NCI-H226 (cell line): Measurements from ENCODE around the gene CLEC7A.

Experiments used
- DNase-seq: peaks from one replicate; pipeline ENCODE4 v3.0.0-alpha.2; 2015

CLEC7A gene

GRCh38 chr12:10136637-10137205 is 6.7 kb upstream of the CLEC7A start:
- no peak for DNase-seq

DNA sequence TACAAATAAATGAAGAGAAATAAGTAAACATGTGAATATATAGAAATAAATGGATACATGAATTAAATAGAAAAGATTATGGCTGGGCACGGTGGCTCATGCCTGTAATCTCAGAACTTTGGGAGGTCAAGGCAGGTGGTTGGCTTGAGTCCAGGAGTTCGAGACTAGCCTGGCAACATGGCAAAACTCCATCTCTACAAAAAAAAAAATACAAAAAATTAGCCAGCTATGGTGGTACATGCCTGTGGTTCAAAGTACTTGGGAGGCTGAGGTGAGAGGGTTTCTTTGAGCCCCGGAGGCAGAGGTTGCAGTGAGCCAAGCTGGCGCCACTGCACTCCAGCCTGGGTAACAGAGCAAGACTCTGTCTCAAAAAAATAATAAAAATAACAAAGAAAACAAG is 5.1 kb upstream of the CLEC7A start:
- DNase-seq, result no peak

DNA sequence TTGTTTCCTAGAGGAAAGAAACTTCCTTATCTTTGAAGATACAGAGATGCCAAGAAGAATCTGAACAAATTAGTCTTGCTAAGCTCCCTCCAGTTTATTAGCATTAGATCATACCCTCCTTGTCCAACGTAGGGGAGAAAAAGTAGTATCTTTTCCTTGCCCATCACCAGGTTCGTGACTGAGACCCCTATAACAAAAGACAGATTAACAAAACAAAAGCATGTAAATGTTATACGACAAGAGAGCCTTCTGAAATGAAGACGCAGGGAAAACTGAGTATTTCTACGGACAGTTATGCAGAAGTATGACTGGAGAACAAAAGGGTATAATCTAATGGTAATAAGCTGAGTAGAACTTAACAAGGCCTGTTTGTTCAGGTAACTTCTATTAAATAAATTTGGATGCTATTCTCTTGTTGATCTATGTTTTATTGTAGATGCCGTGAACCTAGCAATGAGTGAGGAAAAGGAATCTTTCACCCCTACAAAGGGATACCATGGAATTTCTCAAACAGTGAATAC is 2.9 kb upstream of the CLEC7A start:
- no peak for DNase-seq

GRCh38 chr12:10131111-10131690 is 1.2 kb upstream of the CLEC7A start:
- DNase-seq, result no peak

- DNase-seq, result no peak
Measured at GRCh38 chr12:10128687-10129086, 1.3 kb downstream of the CLEC7A start.

DNA sequence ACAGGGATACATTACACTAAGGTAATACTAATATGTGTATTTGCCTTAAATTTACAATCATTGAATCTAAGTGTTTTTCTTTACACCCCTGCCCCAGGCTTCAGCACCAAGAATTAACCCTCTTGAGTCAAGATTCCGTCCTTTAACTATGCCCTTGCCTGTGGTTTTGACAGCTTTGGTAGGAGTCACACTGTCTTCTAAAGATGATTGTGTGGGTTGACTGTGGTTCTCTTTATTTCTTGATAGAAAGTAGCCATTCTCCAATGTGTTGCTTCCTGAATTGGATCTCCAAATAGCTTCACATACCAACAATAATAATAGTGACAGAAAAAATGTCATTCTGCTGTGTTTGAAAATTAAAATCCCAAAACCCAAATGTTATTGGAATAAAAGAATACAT is 3.6 kb downstream of the CLEC7A start:
- no peak for DNase-seq

- DNase-seq, result no peak
Measured at GRCh38 chr12:10122689-10123088, 7.3 kb downstream of the CLEC7A start.

GRCh38 chr12:10121278-10121677 is 8.7 kb downstream of the CLEC7A start:
- DNase-seq, result no peak

DNA sequence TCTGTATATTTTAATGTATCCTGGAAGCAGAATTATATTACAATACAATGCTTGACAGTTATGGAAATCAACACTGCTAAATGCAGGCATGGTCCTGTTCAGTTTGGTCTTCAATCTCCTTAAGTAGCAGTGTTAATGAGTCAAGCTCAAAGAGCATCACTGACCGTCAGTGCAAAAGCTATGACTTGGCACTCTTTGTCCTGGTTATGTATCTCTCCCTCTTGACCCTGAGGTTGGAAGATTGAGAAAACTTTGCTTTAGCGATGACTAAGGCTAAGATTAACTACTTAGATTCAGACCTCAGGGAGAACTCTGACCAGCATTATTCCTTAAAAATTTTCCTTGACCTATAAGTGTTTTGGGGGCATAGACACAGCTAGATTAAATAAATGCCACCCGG is 10.9 kb downstream of the CLEC7A start:
- peak; percentile 13 for DNase-seq

DNA sequence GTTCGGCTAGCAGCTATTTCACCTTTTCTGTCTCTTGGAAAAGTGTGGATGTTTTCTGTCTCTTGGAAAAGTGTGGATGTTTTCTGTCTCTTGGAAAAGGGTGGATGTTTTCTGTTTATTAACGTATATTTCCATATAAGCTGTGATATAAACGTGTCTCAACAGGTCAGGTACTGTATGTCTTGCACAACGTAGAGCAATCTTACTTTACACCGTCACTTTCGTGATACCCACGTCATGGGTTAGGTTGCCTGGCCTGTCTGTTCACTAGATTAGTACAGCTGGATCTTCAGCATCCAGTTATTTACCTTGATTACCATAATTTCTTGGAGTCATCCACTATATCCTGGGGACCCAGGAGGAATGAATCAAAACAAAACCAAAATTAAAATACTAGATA is 14.1 kb downstream of the CLEC7A start:
- no peak for DNase-seq

- DNase-seq, result no peak
Measured at GRCh38 chr12:10115311-10115710, 14.7 kb downstream of the CLEC7A start.

- DNase-seq, result no peak
Measured at GRCh38 chr12:10113920-10114319, 16.1 kb downstream of the CLEC7A start.

DNA sequence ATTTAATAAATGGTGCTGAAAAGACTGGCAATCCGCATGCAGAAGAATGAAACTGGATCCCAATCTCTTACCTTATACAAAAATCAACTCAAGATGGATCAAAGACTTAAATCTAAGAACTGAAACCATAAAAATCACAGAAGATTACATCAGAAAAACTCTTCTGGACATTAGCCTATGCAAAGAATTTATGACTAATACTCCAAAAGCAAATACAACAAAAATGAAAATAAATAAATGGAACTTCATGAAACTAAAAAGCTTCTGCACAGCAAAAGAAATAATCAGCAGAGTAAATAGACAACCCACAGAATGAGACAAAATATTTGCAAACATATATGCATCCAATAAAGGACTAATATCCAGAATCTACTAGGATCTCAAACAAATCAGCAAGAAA is 16.9 kb downstream of the CLEC7A start:
- DNase-seq, result no peak

GRCh38 chr12:10111451-10111850 is 18.5 kb downstream of the CLEC7A start:
- no peak for DNase-seq

- DNase-seq, result no peak
Measured at GRCh38 chr12:10110256-10110844, 19.6 kb downstream of the CLEC7A start.

DNA sequence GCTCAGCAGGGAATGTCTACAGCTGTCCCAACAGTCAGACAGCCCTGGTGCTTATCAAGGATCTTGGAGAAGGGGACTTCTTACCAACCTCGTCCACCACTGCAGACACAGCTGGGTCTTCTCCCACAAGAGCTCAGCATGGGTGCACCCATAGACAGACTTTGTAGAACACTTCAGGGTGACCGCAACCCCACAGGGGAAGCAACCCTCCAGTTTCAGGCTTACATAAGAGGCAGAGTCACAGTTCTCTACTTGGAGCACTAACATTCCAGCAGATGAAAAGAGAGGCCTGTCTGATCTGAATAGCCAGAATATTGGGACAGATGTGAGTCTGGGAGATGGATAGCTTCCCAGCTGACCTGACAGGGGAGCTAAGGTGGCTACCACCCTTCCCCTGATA is 27.7 kb downstream of the CLEC7A start:
- no peak for DNase-seq

DNA sequence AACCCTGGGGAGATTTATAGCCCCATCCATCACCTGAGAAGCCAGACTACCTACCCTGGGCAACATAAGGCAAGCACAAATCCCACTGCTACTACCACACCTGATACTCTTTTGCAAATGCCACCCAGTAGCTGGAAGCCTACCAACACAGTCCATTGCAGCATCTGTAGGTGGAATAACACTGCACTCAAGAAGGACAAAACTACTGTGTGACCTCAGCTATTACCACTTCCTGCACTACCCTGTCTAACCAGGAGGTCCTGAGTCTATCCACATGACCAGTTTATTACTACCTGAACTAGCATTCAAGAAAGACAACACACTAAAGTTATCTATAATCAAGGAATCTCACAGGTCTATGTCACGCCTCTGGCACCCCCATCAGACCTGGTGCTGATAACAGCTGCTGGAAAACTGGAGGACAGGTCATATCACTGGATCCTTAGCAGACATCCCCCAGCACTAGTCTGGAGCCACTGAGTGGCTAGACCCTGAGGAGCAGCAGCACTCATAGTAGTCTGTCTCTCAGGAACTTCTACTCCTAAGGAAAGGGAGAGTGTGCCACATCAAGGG is 28.3 kb downstream of the CLEC7A start:
- DNase-seq, result no peak

GRCh38 chr12:10101042-10101579 is 28.9 kb downstream of the CLEC7A start:
- peak; percentile 45 for DNase-seq

- DNase-seq, result no peak
Measured at GRCh38 chr12:10098791-10099190, 31.2 kb downstream of the CLEC7A start, which contains the start of gene CLEC1A. TSS of gene CLEC1A (minus strand) at chr12:10098985. CDS start at chr12:10098922, 63 bp downstream.

GRCh38 chr12:10097521-10097920 is 32.5 kb downstream of the CLEC7A start:
- no peak for DNase-seq

DNA sequence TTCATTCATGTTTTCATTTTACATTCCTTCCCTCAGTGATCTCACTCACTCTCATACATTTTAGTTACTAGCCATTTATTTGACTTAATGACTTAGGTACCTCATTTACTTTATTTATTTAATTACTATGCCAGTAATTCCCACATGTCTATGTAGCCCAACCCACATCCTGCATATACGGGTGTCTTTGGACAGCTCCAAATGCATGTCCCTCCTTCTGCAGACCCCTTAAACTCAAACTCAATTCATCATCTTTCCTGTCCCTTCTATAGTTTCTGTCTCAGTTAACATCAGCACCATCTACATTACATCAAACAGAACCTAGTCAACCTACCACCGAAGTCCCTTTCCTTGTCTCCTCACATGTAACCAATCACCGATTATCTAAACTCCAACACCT is 34.0 kb downstream of the CLEC7A start:
- no peak for DNase-seq

DNA sequence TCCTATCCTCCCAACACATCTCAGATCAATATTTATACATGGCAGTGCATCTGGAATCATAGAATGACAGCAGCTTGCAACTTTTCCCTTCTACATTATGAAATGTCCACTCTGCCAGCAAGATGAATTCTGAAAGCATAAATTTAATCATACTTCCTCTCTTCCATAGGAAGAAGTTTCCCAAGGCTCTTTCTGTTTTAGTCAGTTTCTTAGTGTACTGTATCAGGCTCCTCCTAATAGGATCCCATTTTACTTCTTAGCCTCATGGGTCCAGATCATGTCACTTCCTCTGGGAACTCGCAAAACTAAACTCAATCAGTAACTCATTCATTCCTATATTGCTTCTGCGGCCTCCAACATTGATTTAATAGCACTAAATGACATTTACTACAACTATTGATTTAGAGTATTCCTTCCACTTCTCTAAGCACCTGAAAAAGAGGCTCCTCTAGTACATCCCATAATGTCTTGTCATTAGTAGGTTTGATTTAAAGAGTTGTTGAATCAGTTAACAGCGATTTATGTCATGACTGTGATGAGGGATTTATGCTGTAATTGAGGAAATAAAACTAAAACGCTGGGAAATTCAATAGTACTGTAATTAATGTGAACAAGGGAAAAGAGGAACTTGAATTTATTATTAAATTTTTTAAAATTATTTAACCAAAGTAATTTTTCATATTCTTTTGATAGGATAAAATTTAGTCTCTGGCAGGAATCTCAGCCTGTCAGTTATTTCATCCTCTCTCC is 35.2 kb downstream of the CLEC7A start:
- no peak for DNase-seq
